Measurements from ENCODE around the gene TMEM52B.
"Not testable (repeated sequence)": the region's sequence is repeated elsewhere in the genome, so short reads cannot be mapped to it uniquely, and the experiment has no call there.

The TMEM52B gene

GRCh38 chr12:10211940-10212738 is 33.3 kb downstream of the TMEM52B start:
- DNase-seq, result peak; percentile 98

- DNase-seq, result peak; percentile 78
These were observed 33.9 kb downstream of the TMEM52B start, which contains the start of gene GABARAPL1 for GRCh38 chr12:10212739-10213131. Gene GABARAPL1, plus strand, starts transcription at chr12:10212877. Its CDS starts 253 bp downstream, at chr12:10213130.

DNA sequence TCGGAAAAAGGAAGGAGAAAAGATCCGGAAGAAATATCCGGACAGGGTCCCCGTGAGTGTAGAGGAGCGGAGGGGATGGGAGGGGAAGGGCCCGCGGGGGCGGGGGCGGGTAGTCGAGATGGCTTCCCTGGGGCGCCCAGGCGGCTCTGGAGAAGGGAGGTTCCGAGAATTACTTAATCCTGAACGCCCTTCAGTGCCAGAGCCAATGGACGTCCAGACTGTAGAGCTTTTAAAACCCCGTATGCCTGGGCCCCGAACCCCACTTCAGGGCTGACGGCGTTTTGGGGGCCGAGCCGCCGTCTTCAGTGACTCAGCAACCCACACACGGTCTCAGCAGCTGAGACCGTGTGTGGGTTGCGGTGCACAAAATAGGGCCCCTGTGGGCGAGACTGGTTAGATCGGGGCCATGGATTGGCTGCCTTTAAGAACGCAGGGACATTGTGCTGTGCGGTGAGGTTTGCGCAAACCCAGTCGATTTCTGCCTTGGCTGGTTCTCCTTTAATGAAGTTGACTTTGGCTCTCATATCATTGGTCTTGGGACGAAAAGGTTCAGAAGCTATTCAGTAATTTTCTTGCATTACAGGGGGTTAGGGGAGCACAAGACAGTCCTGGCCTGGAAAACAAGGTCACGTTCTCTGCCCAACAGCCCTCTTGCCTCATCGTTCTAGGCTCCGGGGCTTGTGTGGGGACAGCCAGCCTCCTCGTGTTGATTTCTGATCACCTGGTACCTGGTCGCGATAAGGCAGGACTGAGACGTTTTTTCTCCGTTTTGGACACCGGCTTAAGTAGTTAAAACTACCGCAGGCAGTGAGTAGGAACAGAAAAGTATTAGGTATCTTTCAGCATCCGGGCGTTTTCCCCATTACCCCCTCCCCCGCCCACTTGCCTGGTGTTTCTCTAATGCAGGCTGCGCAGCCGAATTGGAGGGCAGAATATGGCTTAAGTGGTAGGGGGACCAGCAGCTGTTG is 34.6 kb downstream of the TMEM52B start:
- peak; percentile 81 for DNase-seq

DNA sequence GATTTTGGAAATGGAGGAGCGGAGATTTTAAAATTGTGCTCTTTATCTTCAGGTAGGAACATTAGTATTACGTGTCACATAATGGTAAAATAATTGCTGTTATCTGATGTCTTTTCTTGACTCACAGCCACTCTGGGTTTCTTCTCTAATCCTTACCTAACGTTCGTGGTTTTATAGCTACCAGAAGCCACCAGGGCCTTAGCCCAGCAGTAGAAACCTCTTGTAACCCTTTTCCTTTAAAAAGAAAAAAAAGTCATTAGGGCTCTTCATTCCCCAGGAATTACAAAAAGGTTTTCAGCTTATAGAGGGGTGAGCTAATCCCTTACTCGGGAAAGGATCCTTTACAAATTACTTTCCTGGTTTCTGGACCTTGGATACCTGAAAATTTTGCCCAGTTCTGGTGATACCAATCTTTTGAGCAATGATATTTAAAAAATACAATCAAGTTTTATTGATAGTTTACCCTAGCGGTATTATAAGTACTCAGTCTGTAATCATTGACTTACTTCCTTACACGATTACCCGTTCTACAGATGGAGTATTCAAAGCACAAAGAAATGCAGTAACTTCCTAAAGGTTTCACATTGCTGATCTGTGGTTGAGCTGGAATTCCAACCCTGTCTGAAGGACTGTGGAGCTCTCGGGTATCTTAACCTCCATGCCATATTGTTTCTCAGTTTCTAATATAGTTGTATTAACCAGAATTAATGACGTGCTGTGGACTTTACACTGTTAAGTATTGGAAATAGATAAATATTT is 35.5 kb downstream of the TMEM52B start:
- DNase-seq, result peak; percentile 75

DNA sequence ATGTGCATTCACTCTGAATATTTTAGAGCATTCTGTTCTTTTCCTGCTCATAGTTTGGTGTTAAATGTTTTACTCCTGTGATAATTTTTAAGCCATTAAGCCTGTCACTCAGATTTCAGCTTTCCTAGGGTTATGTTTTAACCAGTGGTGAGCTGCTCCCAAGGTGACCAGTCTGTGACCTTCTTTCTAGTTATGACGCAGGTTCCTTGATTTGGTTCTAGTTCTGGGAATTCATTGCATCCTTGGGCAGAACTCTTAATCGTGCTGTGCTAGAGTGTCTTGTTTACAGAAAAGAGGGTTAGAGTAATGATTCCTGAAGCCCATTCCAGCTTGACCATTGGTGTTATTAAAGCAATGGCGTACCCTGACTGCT is 36.0 kb downstream of the TMEM52B start:
- DNase-seq, result no peak

DNA sequence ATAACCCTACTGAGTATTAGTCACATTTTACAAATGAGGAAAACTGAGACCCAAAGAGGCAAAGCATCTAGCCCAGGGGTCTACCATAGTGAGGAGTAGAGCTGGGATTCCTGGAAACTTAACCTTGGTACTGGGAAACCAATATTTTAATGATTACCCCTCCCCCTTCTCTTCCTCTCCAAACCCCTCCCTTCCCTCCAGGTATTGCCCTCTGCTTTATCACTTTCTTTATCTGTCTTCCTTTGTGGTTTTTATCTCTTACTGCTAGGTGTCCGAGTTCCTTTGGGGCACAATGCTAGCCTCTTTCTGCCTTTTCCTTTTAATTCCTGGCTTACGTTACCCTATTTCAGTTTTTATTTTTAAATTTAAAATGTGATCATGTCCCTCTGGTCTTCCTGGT is 36.6 kb downstream of the TMEM52B start:
- no peak for DNase-seq

GRCh38 chr12:10215946-10216345 is 37.1 kb downstream of the TMEM52B start:
- DNase-seq, result not testable (repeated sequence)

- no peak for DNase-seq
These were observed 39.2 kb downstream of the TMEM52B start for GRCh38 chr12:10218021-10218420.

- peak; percentile 7 for DNase-seq
These were observed 41.7 kb downstream of the TMEM52B start for GRCh38 chr12:10220398-10221077.

DNA sequence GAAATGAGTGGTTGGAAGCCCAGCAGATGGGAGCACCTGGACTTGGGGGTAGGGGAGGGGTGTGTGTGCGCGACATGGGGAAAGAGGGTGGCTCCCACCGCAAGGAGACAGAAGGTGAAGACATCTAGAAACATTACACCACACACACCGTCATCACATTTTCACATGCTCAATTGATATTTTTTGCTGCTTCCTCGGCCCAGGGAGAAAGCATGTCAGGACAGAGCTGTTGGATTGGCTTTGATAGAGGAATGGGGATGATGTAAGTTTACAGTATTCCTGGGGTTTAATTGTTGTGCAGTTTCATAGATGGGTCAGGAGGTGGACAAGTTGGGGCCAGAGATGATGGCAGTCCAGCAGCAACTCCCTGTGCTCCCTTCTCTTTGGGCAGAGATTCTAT is 43.0 kb downstream of the TMEM52B start:
- DNase-seq, result no peak

DNA sequence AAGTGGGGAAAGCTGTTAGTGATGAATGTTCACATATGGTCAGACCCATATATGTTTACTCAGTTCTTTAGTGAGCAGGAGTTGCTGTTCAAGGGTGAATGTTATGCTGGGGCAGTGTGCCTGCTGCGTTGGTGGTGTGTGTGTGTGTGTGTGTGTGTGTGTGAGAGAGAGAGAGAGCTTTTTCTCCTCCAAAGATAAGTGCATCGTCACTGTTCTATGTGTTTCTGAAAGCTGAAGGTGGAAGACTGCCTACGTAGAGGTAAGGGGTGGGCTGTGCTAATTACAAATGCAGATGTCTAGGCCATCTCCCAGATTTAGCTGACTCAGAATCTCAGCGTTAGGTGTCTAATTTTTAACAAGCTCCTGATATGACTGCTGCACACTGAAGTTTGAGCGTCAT is 44.4 kb downstream of the TMEM52B start:
- no peak for DNase-seq

GRCh38 chr12:10225426-10225825 is 46.6 kb downstream of the TMEM52B start:
- DNase-seq, result not testable (repeated sequence)

DNA sequence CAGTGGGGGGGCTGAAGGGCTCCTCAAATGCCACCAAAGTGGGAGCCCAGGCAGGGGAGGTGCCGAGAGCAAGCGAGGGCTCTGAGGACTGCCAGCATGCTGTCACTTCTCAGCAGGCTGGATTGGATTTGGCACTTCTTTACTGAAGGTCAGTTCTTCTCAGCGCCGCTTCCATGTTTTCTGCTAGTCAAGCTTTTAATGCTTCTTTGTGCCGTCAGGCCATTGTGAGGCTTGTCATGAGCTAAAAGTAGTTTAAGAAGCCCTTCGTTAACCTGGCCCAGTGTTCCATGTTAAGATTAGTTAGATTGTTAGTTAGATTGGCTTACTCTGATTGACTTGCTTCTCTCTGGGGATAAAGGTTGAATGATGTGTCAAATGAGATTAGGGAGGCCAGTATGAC is 47.3 kb downstream of the TMEM52B start:
- no peak for DNase-seq

DNA sequence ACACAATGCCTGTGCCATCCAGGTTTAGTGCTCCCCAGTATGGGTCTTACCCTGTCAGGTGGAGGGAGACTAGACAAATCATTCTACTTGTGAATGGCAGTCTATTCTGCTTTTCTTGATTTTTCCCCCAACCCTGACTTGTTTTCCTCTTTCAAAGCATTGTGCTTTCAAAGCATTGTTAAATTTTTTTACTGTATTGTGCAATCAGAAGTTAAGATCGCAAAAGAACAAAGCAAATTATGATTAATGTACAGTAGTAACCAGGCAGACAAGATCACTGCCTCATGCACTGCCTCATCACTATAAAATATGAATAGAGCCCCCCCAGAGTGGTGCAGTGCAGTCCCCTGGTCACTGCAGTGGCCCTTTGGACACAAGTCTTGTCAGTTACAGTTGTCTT is 47.9 kb downstream of the TMEM52B start:
- no peak for DNase-seq

- DNase-seq, result no peak
These were observed 48.8 kb downstream of the TMEM52B start for GRCh38 chr12:10227648-10228047.

DNA sequence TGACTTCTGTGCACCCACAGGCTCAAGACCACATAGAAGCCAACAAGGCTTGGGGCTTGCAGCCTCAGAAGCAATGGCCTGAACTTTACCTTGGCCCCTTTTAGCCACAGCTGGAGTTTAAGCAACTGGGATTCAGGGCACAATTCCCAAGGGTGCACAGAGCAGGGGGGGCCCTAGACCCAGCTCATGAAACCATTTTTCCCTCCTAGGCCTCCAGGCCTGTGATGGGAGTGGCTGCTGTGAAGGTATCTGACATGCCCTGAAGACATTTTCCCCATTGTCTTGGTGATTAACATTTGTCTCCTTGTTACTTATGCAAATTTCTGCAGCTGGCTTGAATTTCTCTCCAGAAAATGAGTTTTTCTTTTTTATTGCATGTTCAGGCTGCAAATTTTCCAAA is 55.7 kb downstream of the TMEM52B start:
- DNase-seq, result no peak

- peak; percentile 19 for DNase-seq
These were observed 57.2 kb downstream of the TMEM52B start for GRCh38 chr12:10235761-10236631.

DNA sequence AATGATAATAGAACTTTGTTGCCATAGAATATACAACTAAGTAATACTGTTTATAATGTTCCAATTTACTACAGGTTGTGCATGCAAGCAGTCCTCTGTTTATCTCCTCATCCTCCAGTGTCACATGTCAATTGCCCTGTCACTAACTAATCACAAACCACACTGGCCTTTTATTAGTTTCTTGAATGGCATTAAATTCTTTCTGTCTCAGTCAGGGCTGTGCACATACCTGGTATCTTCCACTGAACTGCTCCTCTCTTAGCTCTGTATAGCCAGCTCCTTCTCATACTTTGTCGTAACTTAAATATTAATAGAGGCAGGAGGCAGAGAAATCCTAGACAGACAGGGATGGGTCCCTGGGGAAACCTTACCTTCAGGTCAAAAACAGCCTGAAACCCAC is 57.9 kb downstream of the TMEM52B start:
- DNase-seq, result no peak

DNA sequence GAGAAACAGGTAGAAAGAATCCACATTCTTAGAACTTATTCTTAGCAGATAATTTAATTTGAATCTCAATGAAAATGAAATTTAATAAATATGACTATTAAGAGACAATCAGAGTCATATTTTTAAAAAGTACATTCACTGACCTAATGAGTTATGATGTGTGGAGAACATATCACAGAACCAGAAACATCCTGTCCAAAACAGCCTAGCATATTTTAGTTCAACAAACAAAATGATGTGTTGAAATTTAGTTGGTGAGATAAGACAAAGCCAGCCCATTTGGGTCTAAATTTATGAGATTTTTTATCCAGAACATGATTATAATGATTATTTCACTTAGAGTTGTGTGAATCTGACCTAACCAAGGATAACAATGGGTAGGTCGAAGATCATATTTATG is 59.7 kb downstream of the TMEM52B start:
- no peak for DNase-seq

- DNase-seq, result no peak
These were observed 62.5 kb downstream of the TMEM52B start for GRCh38 chr12:10241290-10241689.

All from fibroblast of upper back skin (primary cell).